Esophagus muscularis mucosa (tissue), 4 donors: Measurements from ENCODE around the gene SMAD5. TPM values are rescaled to one million over a fixed set of nuclear protein-coding genes. Genes with fewer than 3 reads are reported as not detected.
A peak's percentile ranks its signal among the peaks of the same experiment; 100 is the strongest.

Experiments
- DNase-seq: peaks from one replicate; pipeline ENCODE4 v3.0.0-alpha.2; 2017; ENCODE audit errors: extremely low spot score
- H3K27ac ChIP-seq, 4 donors: fragments of 200-600 bp; sonication (generic); replicated peaks in 1 of 4; 1 replicate in 3 of 4; 2 replicates in 1 of 4; pipeline ENCODE4 v1.5.1; 2016 to 2019; ENCODE audit warnings: mild to moderate bottlenecking in 1 of 4
- H3K27me3 ChIP-seq, 4 donors: fragments of 200-600 bp; sonication (generic); one replicate each; pipeline versions ENCODE4 v1.5.1 to v1.6.0; 2016 to 2019
- H3K36me3 ChIP-seq, 4 donors: fragments of 200-600 bp; sonication (generic); one replicate each; pipeline ENCODE4 v1.5.1; 2016 to 2019
- H3K4me1 ChIP-seq, 4 donors: fragments of 200-600 bp; sonication (generic); one replicate each; pipeline ENCODE4 v1.5.1; 2016 to 2019
- H3K4me3 ChIP-seq, 4 donors: fragments of 200-600 bp; sonication (generic); 1 replicate in 2 of 4; 2 replicates in 2 of 4; pipeline ENCODE4 v1.5.1; 2016 to 2019; ENCODE audit warnings: mild to moderate bottlenecking in 4 of 4, moderate library complexity in 1 of 4
- H3K9me3 ChIP-seq, 4 donors: fragments of 200-600 bp; sonication (generic); 1 replicate in 3 of 4; 2 replicates in 1 of 4; pipeline ENCODE4 v1.5.1; 2016 to 2019
- EP300 ChIP-seq: sonication (generic); formaldehyde crosslinking; IDR thresholded peaks from one replicate; pipeline ENCODE4 v1.6.1; 2017; ENCODE audit warnings: antibody characterized with exemption
- POLR2A ChIP-seq: fragments of 450-650 bp; IDR thresholded peaks from one replicate; pipeline ENCODE4 v1.6.1; 2017; ENCODE audit warnings: antibody characterized with exemption, moderate library complexity, mild to moderate bottlenecking, low read depth
- POLR2AphosphoS5 ChIP-seq, 2 donors: sonication (generic); formaldehyde crosslinking; IDR thresholded peaks; one replicate each; pipeline ENCODE4 v1.6.1; 2017; ENCODE audit warnings: antibody characterized with exemption in 2 of 2
- WGBS: methylation state at CpG from one replicate; pipeline ENCODE4 v1.1.5; 2018; 5-methylcytosine and 5-hydroxymethylcytosine counted together
- intact Hi-C: fragments of 100-400 bp; cut with DNase I; formaldehyde crosslinking; loops from one replicate; pipeline ENCODE4 v1.15.1; 2023
- total RNA-seq, 4 donors: library from RNA; depleted of rRNA; stranded (reverse); fragments of >200 nt; gene quantifications; one replicate each; pipeline versions ENCODE4 v1.1.0 to v1.2.1, GENCODE V29; 2016
- TF ChIP-seq, protein P1 (sequence below), 3 experiments: fragments of 200-600 bp in 2 of 3; fragments of 450-650 bp in 1 of 3; sonication (generic) in 2 of 3; IDR thresholded peaks; one replicate each; pipeline ENCODE4 v1.5.1; 2017 to 2019; ENCODE audit warnings: antibody characterized with exemption in 3 of 3, mild to moderate bottlenecking in 2 of 3, moderate library complexity in 1 of 3

SMAD5 gene
- total RNA-seq, 4 donors from 2014 or later: 42.4 to 47.9 (median 46.3) TPM

DNA sequence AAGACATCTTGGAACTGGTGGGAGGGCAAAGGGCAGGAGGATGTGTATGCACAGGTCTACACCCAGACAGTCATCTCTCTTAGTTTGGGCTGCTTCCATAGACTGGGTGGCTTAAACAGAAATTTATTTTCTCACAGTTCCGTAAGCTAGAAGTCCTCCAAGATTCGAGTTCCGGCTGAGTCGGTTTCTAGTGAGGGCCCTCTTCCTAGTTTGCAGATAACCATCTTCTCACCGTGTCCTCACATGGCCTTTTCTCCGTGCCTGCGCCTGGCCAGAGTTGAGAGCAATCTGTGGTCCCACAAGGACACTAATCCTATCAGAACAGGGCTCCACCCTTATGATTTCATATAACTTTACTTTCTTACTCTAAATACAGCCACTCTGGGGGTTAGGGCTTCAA, 56.2 kb downstream of the SMAD5 start:
- Histone ChIP-seq H3K27me3 (peaks cover 0 to 33% (median 19%) of the 10 kb centered on the region in 4 donors), H3K27ac (no peak overlapping the region), H3K4me3 (no peak overlapping the region), H3K9me3 (no peaks in the 10 kb centered on the region), H3K36me3 (peaks cover 0 to 36% (median 22%) of the 10 kb centered on the region in 4 donors), H3K4me1 (peaks cover 17 to 33% (median 24%) of the 10 kb centered on the region in 4 donors)
- intact Hi-C loops: no loop called here
- DNase-seq: no peak
- WGBS: 96% methylated on average over 7 of the region's 7 CpGs
- TF ChIP-seq POLR2A: no peak
- no peak for TF ChIP-seq POLR2AphosphoS5 (IDR thresholded peaks at IDR 0.05)
- no peak for TF ChIP-seq EP300
- TF ChIP-seq, protein P1, sequence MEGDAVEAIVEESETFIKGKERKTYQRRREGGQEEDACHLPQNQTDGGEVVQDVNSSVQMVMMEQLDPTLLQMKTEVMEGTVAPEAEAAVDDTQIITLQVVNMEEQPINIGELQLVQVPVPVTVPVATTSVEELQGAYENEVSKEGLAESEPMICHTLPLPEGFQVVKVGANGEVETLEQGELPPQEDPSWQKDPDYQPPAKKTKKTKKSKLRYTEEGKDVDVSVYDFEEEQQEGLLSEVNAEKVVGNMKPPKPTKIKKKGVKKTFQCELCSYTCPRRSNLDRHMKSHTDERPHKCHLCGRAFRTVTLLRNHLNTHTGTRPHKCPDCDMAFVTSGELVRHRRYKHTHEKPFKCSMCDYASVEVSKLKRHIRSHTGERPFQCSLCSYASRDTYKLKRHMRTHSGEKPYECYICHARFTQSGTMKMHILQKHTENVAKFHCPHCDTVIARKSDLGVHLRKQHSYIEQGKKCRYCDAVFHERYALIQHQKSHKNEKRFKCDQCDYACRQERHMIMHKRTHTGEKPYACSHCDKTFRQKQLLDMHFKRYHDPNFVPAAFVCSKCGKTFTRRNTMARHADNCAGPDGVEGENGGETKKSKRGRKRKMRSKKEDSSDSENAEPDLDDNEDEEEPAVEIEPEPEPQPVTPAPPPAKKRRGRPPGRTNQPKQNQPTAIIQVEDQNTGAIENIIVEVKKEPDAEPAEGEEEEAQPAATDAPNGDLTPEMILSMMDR (IDR thresholded peaks at IDR 0.05): no peak

DNA sequence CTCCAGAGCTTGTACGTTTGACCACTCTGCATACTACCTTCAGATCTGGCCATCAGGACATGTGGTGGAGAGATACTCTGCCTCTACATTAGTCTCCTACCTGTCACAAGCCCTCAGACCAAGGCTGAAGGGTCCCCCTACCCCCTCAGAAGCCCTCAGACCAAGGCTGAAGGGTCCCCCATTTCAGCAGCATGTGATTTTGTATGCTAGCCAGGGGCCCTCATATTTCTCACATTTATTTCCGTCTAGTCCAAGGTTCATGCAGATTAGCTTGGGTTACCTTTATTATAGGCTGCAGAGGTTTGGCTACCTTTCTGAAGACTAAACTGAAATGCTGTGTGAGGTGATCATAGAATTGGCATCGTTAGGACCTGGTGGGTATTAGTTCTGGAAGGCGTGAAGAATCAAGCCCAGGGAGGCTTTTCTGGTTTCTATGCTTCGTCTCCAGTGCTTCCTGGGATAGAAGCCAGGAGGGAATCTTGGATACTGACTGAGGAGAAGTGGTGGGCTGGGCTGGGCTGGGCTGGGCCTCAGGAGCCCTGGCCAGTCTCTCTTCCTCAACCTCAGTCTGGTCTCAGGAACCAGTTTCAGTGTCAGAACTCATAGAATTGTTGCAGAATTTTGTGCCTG, 57.6 kb downstream of the SMAD5 start:
- H3K4me3 ChIP-seq: no peak overlapping the region
- peaks cover 17 to 33% (median 24%) of the 10 kb centered on the region in 4 donors for H3K4me1 ChIP-seq
- peaks cover 0 to 37% (median 19%) of the 10 kb centered on the region in 4 donors for H3K27me3 ChIP-seq
- intact Hi-C loops: no loop called here
- H3K9me3 ChIP-seq: no peaks in the 10 kb centered on the region
- WGBS: 46% methylated on average over 5 of the region's 5 CpGs
- H3K27ac ChIP-seq: no peak overlapping the region
- peaks cover 0 to 36% (median 22%) of the 10 kb centered on the region in 4 donors for H3K36me3 ChIP-seq
- no peak for TF ChIP-seq POLR2A
- TF ChIP-seq POLR2AphosphoS5 (IDR thresholded peaks at IDR 0.05): no peak
- no peak for TF ChIP-seq EP300
- TF ChIP-seq, protein P1 (IDR thresholded peaks at IDR 0.05): no peak
- DNase-seq: no peak

DNA sequence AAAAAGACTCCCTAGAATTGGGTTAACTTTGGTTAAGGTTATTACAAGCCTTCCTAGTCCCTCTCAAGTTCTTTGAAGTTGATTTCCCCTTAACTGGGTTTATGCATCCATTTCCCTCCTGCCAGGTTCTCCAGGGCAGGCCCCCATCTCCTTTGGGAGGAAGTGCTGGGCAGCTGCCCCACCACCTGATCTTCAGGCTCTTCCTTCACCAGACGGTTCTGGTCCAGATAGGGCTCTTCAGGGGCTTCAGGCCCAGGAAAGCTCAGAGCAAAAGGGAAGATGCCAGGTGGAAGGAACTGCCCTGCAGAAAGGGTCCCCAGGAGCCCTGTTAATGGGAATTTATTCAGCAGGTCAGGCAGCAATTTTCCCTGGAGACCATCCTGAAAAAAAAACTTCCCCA, 58.3 kb downstream of the SMAD5 start:
- WGBS: 73% methylated on average over 1 of the region's 1 CpG
- no peak overlapping the region for H3K27ac ChIP-seq

DNA sequence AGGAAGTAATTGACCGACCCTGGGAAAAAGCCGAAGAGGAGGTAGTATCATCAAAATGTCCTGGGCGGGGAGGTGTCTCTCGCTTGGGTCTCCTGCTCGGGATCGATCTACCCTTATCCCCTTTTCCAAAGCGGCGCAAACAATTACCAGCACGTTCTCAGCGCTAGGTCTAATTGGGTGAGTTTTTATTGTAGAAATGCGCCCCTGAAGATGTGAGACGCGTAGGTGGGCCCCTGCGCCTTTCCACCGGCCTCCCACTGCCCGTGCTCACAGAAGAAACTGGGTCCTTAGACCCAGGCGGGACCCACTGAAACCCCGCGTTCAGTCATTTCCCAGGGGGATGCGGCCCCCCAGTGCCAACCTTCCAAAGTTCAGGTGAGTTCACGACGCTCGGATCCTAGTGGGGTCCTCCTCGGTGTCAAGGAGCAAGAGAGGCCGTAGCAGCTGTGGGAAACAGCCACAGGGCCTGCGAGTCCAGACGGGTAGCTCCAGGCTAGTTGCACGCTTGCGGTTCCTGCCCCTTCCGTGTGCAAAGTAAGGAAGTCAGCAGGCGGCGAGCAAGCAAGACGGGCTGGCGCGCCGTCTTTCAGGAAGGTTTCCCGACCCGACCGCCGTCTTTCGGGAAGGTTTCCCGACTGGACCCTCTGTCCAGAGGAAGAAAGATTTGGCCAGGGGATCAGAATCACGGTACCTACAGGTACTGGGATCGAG, 58.8 kb downstream of the SMAD5 start:
- DNase-seq: no peak
- Histone ChIP-seq H3K4me1 (peaks cover 17 to 44% (median 35%) of the 10 kb centered on the region in 4 donors), H3K36me3 (peaks cover 0 to 31% (median 19%) of the 10 kb centered on the region in 4 donors), H3K9me3 (no peaks in the 10 kb centered on the region), H3K4me3 (peak overlapping the region; percentile 51 to 56 (median 54)), H3K27me3 (peaks cover 0 to 37% (median 19%) of the 10 kb centered on the region in 4 donors), H3K27ac (no peak overlapping the region)
- TF ChIP-seq POLR2AphosphoS5 (IDR thresholded peaks at IDR 0.05) (no peak), EP300 (no peak), POLR2A (no peak)
- TF ChIP-seq, protein P1 (IDR thresholded peaks at IDR 0.05): no peak
- 31% methylated on average over 22 of the region's 44 CpGs for WGBS
- intact Hi-C loops: no loop called here

More for the DNA sequence above, 58.3 kb downstream of the SMAD5 start:
- no peaks in the 10 kb centered on the region for H3K9me3 ChIP-seq
- TF ChIP-seq POLR2A (no peak), EP300 (no peak)
- H3K27me3 ChIP-seq: peaks cover 0 to 37% (median 19%) of the 10 kb centered on the region in 4 donors
- no peak overlapping the region for H3K4me3 ChIP-seq
- peaks cover 0 to 36% (median 22%) of the 10 kb centered on the region in 4 donors for H3K36me3 ChIP-seq
- intact Hi-C loops: no loop called here
- no peak for DNase-seq
- H3K4me1 ChIP-seq: peaks cover 17 to 38% (median 30%) of the 10 kb centered on the region in 4 donors

DNA sequence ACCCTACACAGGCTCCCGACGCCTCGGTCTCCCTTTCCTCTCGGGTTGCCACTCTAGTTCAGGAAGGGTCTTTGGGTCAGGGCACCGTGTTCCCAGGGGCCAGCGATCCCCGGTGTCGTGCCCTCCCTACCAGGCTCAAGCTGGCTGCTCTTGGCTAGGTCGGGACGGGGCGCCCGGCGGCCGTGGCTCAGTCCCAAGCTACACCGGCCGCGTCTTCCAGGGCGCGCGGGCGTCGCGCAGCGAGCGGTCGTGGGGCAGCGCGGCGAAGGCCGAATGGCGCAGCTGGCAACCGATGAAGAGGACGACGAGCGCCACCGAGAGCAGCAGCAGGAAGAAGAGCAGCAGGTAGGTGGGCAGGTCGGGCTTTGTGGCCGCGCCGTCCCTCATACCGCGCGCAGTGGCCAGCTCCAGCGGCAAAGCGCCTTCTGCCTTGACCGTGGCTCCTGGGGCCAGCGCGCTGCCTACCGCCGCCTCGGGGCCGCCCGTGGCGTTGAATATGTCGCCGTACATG, 59.4 kb downstream of the SMAD5 start:
- H3K27ac ChIP-seq: no peak overlapping the region
- H3K4me3 ChIP-seq: peak overlapping the region; percentile 51 to 56 (median 54)
- H3K4me1 ChIP-seq: peaks cover 17 to 48% (median 38%) of the 10 kb centered on the region in 4 donors
- TF ChIP-seq POLR2AphosphoS5 (IDR thresholded peaks at IDR 0.05) (no peak), POLR2A (no peak)
- TF ChIP-seq, protein P1 (IDR thresholded peaks at IDR 0.05): no peak
- intact Hi-C loops: no loop called here
- peaks cover 0 to 37% (median 19%) of the 10 kb centered on the region in 4 donors for H3K27me3 ChIP-seq
- 0% methylated on average over 3 of the region's 56 CpGs for WGBS
- no peaks in the 10 kb centered on the region for H3K9me3 ChIP-seq
- H3K36me3 ChIP-seq: peaks cover 0 to 25% (median 17%) of the 10 kb centered on the region in 4 donors
- no peak for DNase-seq
